D341Med (cell line): Measurements from ENCODE around the gene C11orf68.

Experiments used
- DNase-seq: peaks from one replicate; pipeline ENCODE4 v3.0.0; 2012; ENCODE audit warnings: low spot score

Gene C11orf68

DNA sequence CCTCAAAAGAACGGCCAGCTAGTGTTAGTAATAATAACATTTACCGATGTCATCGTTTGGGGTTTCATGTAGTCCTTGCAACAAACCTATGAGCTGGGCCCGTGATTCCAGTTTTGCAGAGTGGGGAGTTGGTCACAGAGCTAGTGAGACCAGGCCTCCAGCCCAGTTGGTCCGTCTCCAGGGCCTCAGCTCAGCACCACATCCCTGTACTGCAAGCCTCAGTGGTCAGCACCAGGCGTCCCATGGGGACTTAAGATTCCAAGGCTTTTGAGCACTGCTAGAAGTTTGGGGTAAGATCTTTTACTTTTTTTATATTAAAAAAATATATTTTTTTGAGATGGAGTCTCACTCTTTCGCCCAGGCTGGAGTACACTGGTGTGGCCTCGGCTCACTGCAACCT, 25.3 kb upstream of the C11orf68 start:
- no peak for DNase-seq

DNA sequence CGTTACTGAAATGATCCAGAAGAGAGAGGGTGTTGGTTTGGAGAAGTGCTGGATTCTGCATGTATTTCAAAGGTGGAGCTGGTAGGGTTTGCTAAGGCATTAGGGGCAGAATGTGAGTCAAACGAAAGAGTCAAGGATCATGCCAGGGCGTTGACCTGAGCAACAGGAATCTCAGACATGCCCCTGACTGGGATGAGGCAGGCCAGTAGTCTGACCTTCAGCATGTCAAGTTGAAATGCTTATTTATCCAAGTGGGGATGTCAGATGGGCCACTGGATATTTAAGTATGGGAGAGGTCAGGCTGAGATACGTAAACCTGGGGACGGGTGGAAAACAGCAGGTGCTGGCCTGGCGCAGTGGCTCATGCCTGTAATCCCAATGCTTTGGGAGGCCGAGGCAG, 23.7 kb upstream of the C11orf68 start:
- DNase-seq = no peak

DNA sequence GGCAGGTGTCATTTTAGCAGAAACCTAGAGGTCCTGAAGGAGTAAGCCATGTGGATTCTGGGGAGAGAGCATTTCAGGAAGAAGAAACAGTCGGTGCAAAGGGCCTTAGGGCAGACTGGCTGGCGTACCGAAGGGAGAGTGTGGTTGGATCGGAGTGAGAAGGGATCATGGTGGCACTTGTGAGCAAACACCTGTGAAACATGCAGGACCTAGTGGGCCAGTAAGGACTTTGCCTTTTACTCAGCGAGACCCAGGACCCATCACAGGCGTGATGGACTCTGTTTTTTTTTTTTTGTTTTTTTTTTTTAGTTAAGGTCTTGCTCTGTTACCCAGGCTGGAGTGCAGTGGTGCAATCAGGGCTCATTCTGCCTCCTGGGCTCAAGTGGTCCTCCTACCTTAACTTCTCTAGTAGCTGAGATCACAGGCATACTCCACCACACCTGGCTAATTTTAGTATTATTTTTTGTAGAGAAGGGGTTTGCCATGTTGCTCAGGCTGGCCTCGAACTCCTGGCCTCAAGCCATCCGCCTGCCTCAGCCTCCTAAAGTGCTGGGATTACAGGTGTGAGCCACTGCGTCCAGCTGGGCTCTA, 23.0 kb upstream of the C11orf68 start:
- DNase-seq = no peak

DNA sequence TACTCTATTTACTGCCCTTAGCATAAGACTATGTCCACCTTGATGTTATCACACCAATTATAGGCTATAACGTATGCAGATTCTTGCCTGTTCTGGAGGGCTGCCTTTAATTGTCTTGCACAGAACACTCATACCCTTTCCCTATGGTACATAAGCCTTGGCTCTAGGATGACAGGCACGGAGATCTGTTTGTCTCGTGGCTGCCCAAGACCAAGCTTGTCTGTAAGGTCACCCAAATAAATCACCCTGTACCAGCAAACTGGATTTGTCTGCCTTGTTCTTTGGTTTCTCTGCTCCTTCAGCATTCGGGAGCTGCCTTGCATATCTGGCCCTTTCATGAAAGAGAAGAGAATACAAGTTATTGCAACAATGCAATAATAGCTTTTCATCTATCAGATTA, 18.9 kb upstream of the C11orf68 start:
- no peak for DNase-seq

DNA sequence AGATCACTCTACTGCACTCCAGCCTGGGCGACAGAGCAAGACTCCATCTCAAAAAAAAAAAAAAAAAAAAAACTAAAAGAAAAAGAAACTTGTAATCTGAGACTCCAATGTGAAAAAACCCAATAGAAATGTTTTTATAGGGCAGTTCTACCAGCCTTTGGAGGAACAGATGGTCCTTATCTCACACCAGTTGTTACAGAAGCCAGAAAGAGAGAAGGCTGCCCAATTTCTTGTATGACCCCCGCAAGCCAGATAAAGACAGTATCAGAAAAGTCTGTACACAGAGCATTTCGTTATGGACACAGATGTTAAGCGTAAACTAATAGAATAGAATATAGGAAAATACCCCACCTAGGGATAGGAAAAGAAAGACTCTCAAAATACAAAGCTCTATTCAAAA, 15.2 kb upstream of the C11orf68 start:
- DNase-seq = no peak

DNA sequence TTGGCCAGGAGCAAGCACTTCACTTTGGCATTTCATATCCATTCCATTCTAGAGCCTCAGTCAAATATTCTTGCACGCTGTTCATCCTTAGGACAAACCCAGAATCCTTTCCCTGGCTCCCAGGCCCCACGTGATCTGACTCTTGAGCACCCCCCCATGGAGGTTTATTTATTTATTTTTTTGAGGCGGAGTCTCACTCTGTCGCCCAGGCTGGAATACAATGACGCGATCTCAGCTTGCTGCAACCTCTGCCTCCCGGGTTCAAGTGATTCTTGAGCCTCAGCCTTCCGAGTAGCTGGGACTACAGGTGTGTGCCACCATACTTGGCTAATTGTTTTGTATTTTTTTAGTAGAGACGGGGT, 13.7 kb upstream of the C11orf68 start:
- no peak for DNase-seq

DNA sequence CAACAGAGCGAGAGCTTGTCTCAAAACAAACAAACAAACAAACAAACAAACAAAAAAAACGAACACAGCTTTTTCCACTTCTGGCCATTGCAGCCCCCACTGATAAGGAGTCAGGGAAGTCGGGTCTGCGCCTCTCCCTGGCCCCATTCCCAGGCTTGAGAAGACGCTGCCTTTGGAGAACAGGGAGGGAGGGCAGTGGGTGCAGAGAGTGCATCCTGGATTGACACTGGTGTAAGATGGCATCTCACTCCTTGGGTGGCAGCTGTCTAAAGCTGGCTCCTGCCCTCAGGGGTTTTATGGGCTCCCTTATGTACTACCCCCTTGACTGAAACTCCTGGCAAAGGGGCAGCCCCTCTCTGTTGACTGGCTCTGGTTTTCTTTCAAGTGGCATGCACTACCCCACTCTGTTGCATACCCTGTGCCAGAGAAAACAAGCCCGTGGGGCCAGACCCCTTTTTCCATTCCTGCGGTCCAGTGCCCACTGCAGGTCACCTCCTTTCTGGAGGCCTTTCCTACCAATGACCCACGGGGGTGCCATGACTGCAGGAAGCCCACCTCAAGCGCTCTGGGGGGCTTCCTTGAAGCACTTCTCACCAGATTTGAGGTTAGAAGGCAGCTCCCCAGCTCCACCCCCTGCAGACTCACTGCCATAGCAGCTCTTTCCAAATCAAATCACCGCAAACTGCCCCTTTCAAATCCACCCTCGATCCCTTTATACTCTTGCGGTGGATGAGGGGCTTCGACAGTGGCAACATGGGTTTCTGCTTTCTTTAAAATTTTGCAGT, 13.1 kb upstream of the C11orf68 start:
- DNase-seq = no peak

DNA sequence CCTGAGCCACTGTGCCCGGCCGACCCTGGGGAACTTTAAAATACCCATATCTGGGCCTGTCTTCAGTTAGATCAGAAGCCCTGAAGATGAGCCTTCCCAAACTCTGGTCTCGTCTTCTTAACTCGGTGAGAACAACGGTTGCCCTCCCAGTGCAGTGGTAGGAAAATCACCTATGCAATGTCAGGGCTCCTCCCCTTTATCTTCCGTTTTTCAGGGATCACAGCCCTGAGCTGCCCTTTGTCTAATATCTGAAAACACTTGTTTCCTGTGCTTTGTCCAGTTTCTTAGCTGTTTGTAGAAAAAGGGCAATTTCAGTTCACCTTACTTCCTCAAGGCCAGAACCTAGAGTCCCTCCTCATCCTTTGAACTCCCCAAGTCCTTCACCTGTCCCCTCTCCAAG, 9.8 kb upstream of the C11orf68 start:
- no peak for DNase-seq

DNA sequence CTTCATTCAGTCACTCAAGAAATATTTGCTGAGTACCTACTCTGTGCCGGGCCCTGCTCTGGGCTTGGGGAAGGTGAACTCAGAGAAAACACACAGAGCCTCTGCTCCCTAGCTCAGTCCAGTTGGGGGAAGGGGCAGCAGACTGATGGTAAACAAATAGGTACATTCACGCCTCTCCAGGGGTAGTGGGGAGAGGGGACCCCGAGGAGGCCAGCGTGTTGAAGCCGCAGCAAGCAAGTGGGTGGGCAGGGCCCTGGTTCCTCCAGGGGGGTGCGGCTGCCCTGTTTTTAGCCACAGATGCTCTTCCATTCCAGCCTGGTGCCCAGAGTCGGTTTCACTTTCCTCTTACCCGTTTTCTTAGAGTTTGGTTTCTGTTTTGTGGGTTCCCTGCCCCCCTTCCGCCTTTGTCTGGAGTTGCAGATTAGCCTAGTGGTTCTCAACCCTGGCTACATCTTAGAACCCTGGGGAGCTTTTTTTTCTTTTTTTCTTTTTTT, 9.1 kb upstream of the C11orf68 start:
- peak; percentile 23 for DNase-seq

DNA sequence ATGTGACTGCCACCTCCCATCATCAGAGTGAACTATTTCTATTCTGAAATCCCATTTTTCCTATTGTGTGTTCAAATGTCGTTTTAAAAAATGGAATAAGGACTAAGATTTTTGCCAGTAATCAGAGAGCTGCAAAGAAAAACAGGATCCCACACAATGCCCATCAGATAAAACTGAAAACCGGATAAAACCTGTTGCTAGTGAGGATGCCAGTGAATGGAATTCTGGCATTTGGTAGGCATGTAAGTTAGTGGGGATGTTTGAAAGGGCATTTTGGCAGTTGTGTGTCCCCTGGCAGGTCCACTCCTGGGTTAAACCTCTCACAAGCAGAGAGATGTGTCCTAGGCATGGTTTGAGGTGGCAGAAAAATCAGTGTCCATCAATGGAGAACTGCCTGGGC, 6.5 kb upstream of the C11orf68 start:
- no peak for DNase-seq

DNA sequence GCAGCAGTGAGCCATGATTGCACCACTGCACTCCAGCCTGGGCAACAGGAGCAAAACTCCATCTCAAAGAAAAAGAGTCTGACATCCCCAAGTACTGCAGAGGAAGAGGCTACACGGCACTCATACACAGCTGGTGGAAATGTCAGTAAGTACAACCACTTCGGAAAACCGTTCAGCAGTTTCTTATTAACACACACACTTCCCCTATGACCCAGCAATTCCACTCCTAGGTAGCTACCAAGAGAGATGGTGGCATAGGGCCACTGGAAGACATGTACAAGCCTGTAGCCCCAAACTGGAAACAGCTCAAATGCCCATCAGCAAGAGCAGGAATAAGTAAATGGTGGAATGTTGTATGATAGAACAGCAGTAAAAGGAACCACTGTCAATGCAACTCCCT, 3.7 kb upstream of the C11orf68 start:
- no peak for DNase-seq

DNA sequence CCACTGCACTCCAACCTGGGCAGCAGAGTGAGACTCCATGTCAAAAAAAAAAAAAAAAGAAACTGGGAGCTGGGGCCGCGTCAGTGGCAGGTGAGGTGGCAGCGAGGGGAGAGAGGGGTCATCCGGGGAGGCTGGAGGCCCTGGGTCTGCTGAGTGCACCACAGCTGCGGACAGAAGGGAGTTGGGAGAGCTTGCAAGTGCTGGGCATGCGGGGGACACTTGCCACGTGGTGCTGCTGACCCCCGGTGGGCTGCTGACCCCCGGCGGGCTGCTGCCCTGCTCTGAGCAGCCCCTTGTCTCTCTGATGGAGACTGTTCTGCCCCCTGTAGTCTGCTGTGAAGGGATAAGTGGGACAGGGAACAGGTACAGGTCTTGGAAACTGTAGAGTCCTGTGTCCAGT, 3.0 kb upstream of the C11orf68 start:
- DNase-seq = no peak

DNA sequence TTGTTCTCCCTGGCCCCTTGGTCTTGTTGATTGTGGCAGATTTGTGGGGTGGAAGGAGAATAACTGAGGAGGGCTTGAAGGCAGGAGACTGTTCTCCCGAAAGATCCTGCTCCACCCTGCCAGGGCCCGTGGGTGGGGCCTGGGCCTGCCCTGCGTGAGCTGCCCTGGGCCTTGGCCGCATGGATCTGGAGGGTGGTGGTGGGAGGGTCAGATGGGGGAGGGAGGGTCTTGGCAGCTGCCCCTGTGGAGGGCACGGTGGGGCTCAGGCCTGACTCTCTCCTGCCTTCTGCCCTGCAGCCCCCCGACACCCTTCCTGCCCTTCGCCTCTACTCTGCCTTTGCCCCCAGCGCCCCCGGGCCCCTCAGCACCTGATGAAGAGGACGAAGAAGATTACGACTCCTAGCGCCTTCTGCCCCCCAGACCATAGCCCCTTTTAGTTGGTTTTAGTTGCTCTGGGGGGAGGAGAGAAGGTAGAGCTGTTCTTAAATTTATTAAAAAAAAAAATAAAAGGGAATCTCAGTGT, 2.2 kb upstream of the C11orf68 start:
- DNase-seq = no peak

DNA sequence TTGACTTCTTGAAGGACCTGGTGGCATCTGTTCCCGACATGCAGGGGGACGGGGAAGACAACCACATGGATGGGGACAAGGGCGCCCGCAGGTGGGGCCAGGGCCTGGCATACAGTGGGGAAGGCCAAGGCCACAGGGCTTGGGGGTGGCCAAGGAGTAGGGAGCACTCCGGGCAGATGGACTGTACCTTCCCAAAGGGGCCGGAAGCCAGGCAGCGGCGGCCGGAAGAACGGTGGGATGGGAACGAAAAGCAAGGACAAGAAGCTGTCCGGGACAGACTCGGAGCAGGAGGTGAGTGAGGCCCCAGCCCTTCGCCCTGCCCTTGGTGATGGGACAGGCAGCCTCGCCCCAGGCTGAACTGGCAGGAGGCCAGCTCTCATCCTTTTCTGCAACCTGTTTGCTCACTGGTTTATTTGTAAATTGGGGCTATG, 1.5 kb upstream of the C11orf68 start:
- no peak for DNase-seq

DNA sequence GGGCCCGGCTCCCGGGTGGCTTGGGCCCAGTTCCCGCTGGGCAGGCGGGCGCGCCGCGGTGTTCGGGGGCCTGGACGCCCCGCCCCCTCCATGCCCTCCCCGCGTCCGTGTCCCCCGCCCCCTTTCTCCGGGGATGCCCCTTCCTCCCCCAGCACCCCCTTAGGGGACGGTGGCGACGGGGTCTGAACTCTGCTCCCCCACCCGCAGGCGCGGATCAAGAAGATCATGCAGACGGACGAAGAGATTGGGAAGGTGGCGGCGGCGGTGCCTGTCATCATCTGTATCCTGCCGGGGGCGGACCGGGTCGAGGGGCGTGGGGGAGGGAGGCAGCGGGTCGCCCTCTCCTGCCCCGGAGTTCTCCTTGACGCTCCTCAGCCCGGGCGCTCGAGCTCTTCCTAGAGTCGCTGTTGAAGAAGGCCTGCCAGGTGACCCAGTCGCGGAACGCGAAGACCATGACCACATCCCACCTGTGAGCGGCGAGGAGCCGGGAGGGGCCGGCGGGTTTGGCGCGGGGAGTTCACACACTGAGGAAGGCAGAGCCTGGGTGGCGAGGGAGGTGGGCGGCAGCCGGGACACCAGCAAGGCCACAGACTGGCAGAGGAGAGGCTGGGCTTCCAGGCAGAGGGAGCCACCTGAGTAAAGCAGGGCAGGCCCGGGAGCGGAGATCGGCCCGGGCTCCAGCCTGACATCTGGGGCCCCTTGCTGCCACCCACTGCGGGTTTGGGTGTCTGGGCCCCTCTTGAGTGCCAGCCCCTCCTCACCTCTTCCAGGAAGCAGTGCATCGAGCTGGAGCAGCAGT, 910 bp upstream of the C11orf68 start:
- DNase-seq = no peak

DNA sequence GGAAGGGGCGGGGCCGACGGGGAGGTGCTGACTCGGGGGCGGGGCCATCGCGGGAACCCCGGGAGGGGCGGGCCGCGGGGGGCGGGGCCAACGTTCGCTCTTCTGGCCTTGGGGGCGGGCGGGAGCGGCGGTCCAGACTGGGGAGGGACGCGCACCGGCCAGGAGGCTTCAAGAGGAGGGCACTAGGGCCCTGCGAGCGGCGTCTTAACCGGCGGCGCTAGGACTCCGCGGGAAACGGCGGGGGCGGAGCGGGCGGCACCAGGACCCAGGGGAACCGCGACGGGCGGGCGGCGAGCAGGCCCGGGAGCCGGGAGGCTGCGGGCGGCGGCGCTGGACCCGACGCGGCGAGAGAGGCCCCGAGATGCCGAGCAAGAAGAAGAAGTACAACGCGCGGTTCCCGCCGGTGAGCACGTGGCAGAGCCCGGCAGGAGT, 295 bp upstream of the C11orf68 start, which contains the start of gene DRAP1:
Gene DRAP1 (plus strand): TSS at position 286 of the 432 bp plus-strand sequence. CDS start 76 bp downstream, at position 362.
- DNase-seq = peak; percentile 99

DNA sequence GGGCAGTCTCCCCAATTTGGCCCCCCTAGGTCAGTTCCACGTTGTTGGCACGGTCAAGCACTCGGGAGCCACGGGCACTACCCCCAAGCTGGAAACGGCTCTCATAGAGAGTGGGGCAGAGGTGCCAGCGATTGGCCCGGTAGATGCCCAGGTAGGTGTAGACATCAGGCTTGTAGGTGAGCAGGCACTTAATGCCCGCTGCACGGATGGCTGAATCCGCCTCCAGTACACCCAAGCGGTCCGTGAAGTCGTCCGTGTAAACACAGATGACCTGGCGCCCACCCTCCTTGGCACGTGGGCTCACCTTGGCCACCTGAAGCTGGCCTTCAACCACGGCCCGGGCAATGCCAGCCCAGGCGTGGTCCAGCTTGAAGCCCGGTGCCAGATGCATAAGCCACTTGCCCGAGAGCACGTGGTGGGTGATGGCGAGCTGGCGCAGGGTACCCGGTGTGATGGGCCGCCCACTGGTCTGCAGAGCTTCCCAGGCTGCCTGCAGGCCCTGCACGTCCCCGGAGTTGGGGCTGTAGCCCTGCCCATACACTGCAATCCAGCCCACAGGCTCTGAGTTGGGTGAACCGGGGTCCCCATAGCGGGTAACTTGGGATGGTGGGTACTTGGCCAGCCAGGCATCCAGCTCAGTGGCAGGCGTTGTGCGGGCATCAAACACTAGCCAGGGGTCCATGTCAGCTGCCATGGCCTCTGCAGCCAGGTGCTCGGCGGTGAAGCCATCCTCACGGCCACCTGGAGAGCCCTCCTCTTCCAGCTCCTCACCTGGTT, 1.2 kb downstream of the C11orf68 start:
- DNase-seq = no peak

DNA sequence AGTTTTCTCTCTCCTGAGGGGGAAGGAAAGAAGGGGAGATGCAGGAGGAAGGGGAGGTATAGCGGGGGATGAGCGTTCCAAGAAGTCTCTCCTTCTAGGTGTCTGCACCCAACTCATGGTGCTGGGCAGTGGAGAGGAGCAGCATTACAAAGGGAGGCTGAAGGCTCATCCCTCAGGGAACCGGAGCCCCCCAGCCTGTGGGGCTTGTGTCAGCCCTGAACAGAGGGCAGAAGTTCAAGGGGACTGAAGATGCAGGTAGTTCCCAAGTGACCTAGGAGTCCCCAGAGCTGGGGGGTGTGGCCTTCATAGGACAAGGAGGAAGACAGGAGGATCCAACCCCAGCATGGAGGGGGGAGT, 1.8 kb downstream of the C11orf68 start:
- no peak for DNase-seq

DNA sequence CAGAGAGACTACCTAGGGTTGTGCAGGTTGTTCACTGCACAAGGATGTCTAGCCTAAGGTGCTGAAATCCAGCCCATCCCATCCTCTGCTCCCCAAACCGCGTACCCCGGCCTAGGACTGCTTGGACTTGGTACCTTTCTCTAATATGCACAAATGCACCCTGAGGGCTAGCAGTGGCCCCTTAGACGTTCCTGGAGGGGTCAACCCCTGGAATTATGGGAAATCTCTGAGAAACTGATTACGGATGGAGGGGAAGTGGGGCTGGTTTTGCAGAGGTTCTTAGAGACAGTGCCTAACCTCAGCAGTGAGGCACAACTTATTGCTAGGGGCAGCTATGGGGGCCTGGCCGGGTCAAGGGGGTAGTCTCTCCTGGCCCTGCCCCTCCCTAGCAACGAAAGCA, 2.5 kb downstream of the C11orf68 start:
- DNase-seq = no peak

DNA sequence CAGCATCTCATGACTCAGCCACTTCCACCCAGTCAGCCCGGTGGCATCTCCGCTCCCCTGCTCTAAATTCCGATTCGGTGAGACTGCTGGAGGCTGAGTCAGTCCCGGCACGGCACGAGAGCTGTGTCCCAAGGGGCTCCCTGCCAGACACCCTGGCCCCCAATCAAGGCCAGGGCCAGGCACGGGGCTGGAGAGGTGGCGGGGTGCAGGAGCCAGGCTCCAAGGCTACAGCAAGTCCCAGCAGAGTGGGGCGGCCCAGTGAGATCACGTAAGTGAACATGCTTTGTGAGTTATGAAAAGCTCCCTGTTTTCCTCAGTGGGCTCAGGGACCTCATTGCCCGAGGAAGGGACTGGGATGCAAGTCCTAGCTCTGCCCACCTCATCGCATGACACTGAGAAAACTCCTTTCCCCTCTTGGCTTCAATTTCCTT, 3.0 kb downstream of the C11orf68 start:
- DNase-seq = no peak

DNA sequence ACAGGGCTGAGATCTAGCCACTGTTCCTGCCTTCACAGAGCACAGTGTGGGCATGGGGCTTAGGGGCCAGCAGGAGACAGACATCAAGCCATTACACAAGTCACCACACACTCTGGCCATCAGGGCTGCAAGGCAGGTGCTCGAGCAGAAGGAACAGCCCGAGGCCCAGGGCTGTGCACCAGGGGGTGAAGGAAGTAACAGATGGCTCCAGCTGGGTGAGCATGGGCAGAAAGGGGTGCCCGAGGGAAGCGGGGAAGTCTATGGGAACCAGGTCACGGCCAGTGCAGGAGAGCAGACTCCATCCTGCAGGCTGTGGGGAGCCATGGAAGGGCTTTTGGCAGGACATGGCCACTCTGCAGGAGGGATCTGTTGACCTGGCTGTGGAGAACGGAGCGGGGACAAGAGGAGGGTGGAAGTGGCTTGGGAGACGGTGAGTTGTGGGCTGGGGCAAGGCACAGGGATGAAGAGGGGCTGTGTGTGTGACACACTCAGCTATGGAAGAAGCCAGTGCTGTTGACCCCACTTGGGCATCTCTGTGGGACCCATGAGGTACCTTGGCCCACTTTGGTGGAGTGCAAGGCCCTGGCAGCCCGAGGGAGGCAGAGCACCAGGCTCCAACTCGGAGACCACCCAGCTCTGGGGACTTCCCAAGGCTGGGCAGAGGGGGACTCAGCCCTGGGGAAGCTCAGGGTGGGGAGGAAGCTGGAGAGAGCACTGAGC, 3.6 kb downstream of the C11orf68 start:
- DNase-seq = no peak
